Vagina (tissue), 2 donors: ENCODE data around the gene CELF5.

Source experiments
- POLR2AphosphoS5 ChIP-seq, 2 donors: sonication (generic); formaldehyde crosslinking; IDR thresholded peaks; one replicate each; pipeline ENCODE4 v1.9.0; 2017; ENCODE audit warnings: antibody characterized with exemption in 2 of 2, mild to moderate bottlenecking in 2 of 2, low read depth in 1 of 2; ENCODE audit not compliant: insufficient read depth in 1 of 2
- TF ChIP-seq, protein P1 (sequence below), 3 experiments: fragments of 450-650 bp in 2 of 3; fragments of 200-600 bp in 1 of 3; sonication (generic) in 1 of 3; IDR thresholded peaks; one replicate each; pipeline ENCODE4 v1.5.1; 2017 to 2019; ENCODE audit warnings: antibody characterized with exemption in 3 of 3, mild to moderate bottlenecking in 2 of 3, moderate library complexity in 2 of 3

GRCh38 chr19:3330047-3330446, 105.6 kb downstream of the CELF5 start:
- TF ChIP-seq POLR2AphosphoS5 (IDR thresholded peaks at IDR 0.05; ENCODE audit: insufficient read depth in 1 of 2, low read depth in 1 of 2), result no peak
- TF ChIP-seq, protein P1, sequence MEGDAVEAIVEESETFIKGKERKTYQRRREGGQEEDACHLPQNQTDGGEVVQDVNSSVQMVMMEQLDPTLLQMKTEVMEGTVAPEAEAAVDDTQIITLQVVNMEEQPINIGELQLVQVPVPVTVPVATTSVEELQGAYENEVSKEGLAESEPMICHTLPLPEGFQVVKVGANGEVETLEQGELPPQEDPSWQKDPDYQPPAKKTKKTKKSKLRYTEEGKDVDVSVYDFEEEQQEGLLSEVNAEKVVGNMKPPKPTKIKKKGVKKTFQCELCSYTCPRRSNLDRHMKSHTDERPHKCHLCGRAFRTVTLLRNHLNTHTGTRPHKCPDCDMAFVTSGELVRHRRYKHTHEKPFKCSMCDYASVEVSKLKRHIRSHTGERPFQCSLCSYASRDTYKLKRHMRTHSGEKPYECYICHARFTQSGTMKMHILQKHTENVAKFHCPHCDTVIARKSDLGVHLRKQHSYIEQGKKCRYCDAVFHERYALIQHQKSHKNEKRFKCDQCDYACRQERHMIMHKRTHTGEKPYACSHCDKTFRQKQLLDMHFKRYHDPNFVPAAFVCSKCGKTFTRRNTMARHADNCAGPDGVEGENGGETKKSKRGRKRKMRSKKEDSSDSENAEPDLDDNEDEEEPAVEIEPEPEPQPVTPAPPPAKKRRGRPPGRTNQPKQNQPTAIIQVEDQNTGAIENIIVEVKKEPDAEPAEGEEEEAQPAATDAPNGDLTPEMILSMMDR (IDR thresholded peaks at IDR 0.05), result no peak
